HG03159 (cell line): ENCODE data around the gene SLC25A26.

Experiments used
- ATAC-seq: cut with Tn5 transposase; IDR thresholded peaks from one replicate; pipeline ENCODE4 v1.9.1; 2021; ENCODE audit warnings: mild to moderate bottlenecking, moderate library complexity; ENCODE audit not compliant: unreplicated experiment

Gene SLC25A26

DNA sequence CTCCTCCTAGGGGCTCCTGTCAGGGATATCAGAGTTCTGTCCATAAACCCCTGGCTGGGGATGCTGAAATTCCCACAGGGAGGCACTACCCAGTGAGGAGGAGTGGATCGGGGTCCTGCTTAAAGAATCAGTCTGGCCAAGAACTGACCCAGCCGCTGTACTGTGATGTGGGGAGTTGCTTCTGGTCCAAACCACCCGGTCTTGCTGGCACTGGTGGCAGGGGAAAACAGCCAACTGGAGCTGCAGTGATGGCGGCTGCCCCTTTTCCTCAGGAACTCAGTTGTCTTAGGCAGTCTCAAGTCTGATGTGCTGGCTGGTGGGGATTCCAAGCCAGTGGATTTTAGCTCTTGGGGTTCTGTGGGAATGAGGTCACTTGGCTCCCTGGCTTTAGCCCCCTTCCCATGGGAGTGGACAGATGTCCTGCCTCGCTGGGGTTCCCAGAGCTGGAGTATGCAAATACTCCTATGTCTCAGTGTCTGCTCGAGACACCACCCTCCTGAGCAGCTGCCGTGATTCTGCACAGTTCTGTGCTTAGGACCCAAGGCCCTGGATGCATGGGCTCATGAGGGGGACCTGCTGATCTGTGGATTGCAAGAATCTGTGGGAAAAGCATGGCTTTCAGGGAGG lies 97.1 kb downstream of the SLC25A26 start:
- ATAC-seq = no peak

DNA sequence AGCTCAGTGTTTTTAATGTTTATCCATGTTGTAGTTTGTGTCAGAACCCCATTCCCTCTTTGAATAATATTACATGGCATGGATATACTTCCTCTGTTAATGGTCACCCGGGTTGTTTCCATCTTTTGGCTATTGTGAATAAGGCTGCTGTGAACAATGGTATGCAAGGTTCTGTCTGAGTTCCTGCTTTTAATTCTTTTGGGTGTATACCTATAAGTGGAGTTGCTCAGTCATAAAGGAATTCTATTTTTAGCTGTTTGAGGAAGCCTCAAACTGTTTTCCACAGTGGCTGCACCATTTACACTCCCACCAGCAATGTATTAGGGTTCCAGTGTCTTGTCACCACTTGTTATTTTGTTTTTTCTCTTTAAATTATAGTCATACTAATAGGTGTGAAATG lies 99.6 kb downstream of the SLC25A26 start:
- ATAC-seq = no peak

DNA sequence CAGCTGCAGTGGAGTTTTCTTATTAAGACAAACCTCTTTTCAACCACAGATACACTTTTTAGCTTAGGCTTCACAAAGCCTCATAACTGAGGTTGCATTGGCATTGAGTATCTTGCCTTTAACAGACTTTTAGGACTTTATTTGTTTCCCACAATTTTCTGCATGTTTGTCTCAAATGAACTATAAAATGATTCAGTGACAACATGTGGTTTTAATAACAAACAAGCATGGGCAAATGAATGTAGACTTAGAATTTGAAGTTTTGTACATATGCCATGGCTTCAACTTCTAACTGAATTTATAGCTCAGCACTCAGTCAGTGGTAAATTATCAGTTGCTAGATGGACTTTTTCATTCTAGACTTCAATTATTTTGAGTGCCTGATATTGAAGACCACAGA lies 101.6 kb downstream of the SLC25A26 start:
- ATAC-seq = no peak

DNA sequence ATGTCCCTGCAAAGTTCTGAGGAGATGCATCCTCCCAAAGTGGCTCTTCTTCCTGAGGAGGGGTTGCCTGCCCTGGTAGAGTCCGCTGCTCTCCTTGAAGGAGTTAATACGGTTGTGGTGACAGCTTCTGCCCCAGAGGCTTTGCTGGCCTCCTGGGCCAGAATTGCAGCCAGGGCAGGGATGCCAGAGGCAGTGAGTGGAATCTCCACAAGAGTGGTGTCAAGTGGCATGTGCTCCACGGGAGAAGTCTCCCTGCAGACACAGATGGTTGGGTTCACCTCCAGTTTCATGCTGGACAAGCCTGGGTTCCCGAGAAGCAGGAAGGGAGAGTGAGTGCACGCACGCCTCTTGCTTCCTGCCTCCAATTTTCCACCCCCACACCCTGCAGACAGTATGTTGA lies 105.5 kb downstream of the SLC25A26 start:
- ATAC-seq = no peak

DNA sequence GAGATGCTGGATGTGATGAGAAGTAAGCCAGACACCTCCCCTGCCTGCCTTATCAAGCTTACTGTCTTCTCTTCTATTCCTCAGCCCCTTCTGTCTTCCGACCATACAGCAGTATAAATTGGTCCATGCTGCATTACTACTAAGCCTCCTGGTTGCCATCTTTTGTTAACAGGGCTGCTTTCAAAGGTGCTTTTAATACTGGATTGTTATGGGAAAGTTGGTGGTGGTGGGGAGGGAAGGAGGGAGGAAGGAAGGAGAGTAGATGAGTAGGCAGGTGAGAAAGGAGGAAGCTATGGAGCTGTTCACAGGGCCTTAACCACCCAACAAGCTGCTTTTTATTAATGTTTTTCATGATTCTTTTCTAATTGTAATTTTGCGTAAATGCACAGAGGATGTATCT lies 114.9 kb downstream of the SLC25A26 start:
- ATAC-seq = no peak

DNA sequence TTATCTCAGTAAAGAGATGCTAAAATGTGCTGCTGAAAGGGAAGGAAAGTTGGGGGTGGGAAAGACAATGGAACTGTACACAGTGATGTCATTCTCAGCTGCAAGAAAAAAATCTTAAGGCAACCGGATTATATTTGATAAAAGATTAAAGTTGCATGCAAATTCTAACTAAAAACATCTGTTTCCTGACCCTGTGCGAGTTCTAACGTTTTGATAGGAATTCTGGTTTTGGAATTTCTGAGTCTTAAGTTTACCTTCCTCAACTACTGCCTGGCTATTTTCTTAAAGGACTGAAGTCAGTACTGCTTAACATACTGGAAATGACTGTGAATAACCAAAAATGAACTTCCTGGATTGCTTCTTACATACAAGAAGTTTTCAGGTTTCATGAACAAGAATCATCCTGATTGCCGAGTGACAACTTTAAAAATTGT lies 115.5 kb downstream of the SLC25A26 start:
- no peak for ATAC-seq

DNA sequence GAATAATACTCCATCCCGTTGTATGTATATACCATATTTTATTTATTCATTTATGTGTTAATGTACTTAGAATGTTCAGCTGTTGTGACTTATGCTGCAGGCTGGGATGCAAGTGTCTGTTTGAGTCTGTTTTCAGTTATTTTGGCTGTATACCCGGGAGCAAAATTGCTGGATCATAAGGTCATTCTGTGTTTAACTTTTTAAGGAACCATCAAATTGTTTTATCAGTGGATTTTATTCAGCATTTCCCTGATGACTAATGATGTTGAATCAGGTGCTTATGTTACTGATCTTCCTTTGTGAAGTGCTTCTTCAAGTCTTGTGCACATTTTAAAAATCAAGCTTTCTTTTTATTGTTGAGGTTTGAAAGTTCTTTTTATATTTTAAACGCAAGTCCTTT lies 118.1 kb downstream of the SLC25A26 start:
- no peak for ATAC-seq

DNA sequence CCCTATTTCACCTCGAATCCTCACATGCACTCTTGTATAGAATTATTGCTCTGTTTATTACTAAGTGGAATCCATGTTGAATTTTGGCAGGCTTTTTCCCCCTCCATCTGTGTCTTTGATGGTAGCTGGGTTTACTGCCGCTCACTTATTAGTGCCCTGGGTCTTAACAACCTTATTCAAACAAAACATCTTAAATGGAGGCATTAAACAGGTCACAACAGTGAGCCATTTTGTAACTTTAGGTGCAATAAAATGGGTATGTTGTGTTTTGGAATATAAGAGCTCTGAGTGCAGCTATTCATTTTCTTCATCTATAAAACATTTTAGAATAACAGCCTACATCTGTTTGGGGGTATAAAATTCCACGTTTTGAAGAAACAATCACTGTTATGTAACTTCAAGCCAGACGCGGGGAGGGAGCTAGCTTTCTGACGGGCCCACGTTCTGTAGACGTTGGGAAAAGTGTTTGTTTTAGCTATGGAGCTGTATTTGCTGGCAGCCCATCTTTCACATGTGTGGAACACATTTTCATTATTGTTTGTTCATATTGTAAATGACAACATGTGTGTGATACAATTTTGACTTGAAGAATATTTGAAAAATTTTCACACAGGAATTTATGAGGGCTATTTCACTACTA lies 122.0 kb downstream of the SLC25A26 start:
- no peak for ATAC-seq

DNA sequence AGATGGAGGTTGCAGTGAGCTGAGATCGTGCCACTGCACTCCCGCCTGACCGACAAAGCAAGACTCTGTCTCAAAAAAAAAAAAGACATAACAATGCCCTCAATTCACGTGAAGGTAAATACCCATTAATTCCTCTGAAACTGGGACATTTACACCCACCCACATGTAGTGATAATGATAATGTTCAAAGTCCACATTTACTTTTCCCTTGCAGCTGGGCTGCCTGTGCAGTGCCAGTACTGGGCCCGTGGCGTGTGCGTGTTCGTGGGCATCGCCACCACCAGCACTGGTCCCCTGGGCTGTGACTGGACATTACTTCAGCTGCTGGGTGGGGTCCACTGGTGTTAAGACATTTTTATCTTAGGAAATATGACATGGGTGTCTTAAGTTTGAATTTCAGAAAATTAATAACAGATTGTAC lies 123.6 kb downstream of the SLC25A26 start:
- ATAC-seq = no peak

DNA sequence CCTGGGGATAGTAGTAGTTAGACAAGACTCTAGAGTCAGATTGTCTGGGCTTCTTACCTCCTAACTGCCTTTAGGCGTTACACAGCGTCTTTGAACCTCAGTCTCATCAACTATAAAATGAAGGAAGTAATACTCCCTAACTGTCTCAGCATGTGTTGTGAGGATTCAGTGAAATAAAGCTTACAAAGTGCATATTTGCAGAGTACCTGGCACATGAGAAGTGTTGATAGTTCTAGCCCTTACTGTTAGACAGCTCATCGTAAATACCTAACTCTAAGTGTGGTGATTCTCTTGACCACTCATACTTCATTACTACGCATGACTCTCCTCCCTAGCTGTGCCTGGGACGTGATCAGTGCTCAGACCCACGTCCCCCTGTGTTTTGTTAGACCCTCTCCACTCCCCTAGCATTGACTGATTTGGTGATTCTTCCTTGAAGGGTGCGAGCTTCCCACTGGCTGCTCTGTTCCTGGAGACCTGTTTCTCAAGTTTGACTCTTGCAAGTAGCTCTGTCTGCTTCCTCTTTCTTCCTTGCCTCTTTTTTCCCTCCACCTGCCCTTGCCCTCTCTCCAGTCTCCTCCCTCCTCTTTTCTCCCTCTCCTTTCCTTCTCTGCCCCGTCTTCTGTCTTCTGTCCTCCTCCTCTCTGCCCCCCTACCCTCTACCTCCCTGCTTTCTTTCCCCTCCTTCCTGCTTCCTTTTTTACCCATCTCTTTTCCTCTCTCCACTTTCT lies 124.2 kb downstream of the SLC25A26 start:
- ATAC-seq = no peak

DNA sequence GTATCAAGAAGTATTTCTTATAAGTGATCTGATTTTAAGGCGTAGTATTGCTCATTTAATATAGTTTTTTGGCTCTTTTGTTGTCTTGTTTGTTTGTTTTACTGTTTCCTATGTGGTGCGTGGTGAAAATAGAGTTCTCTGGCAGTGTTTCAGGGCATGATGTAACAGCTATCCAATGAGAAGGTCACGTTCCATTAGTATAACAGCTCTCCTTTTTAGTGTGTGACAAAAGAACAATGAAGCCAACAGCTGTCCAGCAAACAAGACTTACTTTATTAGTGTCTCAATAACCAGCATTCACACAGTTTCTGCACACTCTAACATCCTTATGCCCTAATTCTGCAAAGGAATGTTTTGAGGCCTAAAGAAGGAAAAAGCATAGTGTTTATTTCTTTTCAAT lies 127.9 kb downstream of the SLC25A26 start:
- ATAC-seq = no peak

DNA sequence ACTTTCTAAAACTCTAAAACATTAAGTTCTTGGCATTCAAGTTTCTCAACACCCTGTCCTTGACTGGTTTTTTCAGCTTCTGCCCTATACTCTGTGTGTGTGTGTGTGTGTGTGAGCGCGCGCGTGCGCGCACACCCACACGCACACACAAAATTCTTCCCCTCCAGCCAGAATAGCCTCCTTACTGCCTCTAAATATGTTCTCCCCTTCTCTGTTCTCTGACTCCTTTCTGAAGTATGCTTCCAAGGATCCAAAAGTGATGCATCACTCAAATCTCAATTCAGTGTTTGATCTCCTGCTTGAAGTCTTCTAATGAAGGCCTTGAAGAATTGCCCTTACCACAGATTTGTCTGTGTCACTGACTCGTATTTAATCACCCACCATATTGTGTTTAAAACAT lies 129.8 kb downstream of the SLC25A26 start:
- no peak for ATAC-seq

DNA sequence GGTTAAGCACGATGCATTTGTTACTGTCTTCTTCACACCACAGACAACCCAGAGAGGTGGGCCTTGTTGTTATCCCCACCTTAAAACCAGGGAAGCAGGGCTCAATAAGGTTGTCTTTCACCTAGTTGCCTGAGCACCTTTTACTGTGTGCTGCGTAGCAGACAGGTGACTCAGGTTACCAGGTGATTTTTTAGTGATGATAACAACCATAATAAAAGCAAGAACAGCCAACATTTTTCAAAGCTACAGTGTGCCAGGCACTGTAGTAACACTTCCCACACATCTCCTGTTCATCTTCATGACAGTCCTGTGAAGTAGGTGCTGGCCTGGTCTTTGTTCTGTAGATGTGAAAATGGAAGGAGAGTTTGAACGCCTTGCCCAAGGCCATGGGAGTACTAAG lies 132.2 kb downstream of the SLC25A26 start:
- ATAC-seq = no peak

DNA sequence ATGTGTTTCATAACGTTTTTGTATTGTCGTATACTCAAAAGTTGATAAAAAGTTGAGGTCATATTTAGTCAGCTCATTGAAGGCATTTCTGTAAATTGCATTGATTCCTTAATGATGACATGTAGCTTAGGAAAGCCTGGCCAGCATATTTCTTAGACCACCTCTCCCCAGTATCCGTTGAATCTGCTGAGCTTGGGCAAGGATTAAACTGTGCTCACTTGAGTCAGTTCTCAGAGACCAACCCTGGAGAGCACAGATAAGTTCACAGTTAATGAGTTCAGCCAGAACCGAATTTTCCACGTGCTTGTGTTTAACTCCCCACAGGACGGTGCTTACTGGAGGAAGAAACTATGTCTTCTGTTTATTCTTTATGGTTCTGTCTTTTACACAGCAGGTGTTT lies 132.7 kb downstream of the SLC25A26 start:
- ATAC-seq = no peak

DNA sequence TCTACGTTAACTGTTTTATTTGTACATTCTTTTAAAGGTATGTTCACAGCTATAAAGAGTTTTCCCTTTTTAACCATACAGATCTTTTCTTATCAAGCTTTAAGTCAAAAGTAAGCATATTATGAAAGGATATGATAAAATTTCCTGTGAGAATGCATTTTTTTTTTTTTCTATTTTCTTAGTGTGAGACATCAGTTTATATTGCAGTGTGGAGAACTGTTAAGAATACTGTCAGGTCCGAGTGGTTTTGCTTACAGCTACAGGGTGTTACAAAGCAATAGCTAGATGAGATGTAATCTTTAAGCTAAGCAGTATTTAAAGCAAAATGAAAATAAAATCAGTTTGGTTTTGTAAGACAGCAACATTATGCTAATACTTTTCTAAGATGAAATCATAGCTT lies 133.2 kb downstream of the SLC25A26 start:
- ATAC-seq = no peak

DNA sequence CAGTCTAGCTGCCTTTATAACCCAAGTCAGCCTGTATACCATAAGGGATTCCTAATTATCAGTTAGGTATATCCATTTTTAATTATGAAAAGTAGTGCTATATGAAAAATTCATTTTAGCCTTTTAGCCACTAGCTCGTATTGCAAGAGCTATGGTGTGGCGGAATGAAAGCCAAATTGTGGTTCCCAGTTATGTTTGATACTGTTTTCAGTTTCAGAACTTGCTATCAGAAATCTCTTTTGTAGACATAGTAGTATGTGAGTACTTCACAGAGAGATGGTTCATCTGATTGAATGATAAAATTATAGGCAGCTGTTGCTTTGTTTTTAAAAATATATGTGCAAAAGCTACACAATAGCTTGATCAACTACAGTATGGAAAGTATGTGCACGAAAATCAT lies 134.6 kb downstream of the SLC25A26 start:
- peak; percentile 77 for ATAC-seq

DNA sequence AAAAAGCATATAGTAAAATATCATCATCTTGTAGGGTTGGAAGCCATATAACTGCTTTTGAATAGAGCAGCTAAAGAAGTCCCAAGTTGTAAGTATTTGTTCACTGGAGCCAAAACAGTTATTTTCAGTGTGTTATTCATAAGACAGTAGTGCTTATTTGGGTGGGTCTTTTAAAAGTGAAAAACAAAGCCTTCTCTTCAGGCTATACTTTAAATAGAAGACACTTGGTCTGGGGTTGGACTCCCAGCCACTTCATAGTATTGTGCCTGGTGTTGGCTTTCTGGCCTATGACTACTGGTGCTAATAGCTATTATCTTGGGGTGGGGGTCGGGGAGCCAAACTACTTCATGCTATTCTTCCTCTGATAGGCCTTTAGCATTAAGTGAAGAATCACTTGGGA lies 135.2 kb downstream of the SLC25A26 start:
- ATAC-seq = no peak

DNA sequence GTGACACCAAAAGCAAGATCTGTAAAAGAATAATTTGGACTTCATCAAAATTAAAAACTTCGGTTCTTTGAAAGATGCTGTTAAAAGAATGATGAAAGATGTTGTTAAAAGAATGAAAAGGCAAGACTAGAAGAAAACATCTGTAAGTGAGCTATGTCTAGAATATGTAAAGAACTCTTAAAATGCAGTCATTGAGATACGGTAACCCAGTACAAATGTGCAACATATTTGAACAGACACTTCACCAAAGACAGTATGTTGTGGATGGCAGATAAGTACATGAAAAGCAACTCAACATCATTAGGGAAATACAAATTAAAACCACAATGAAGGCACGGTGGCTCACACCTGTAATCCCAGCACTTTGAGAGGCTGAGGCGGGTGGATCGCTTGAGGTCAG lies 140.6 kb downstream of the SLC25A26 start:
- ATAC-seq = no peak

DNA sequence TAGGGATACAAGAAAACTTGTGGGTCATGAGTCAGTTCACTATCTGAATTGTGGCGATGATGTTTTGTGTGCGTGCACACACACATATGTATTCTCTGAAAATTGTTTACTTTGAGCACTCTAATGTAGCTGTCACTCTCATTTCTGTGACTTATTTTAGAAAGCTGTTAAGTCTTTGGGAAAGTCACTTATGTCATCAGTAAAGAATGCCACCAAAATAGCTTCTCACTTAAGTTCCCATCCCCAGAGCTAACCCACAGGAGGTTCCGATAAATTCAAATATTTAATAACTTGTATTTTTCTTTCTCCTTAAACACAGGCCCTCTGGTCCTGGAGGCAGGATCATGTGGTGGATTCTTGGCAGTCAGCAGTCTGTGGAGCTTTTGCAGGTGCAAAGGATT lies 141.7 kb downstream of the SLC25A26 start:
- ATAC-seq = no peak

DNA sequence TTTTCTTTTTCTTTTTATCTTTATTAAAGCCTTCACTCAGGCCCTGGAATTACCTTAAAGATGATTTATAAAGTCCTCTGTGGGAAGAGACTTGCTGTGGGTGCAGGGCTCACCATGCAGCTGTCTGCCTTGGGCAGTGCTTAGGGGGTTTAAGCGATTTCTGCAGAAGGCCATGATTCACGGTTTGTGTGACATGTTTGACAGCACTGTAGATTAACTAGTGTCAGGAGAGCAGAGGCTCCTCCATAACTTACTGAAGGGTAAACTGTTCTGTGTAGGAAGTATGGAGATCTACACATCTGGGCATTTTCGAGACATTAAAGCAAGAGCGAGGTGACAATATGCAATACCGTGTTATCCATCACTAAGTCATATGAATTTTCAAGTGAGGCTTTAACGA lies 142.3 kb downstream of the SLC25A26 start:
- ATAC-seq = no peak

DNA sequence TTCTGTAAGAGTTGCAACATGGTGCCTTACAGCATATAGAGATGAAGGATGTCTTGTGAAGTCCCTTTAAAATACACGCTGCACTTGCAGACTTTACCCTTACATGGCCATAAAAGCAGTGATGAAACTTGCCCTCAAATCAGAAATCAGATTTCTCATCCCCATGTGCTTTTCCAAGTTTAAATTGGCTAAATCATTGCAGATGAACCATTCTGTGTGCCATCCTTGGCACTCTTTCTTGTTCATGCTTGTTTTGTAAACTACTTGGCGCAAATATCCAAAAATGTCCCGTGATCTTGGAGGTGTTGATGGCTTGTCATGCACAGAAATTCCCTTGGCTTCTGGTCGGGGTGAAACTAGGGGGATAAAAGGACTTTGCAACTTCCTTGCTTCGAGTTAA lies 144.3 kb downstream of the SLC25A26 start:
- ATAC-seq = no peak

DNA sequence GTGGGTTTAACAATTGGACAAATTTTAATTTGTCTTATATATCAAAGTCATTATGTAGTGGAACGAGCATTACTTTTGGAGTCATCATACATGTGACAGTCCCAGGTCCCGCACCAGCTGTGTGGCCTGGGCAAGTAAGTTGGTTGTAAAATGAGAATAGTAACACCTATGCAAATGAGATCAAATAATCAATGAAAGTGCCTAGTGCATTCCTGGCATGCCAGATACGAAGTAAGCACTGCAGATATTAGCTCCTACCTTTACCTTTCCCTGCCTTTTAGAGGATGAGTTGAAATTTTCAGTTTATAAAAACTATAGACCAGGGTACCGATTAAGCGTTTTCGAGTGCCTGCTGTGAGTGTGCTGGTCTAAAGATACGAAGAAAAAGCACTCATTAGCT lies 145.9 kb downstream of the SLC25A26 start:
- no peak for ATAC-seq
